OCI-LY3 (cell line): Measurements from ENCODE around the gene ADIPOR2.

Source experiments
- H2AFZ ChIP-seq: fragments of 200-600, 300-600 bp; shearing (Covaris generic); 2 replicates; pipeline ENCODE4 v1.6.0; 2014; ENCODE audit warnings: antibody characterized with exemption, low read depth, low read length
- H3K27ac ChIP-seq: fragments of 200-600, 300-600 bp; sonication (generic); 2 replicates; pipeline ENCODE4 v1.5.1; 2014; ENCODE audit warnings: mild to moderate bottlenecking, low read length, moderate library complexity, mixed read lengths
- H3K27me3 ChIP-seq: fragments of 200-600, 300-600 bp; sonication (generic); 2 replicates; pipeline ENCODE4 v1.6.1; 2014; ENCODE audit warnings: low read depth, low read length, mixed read lengths
- H3K36me3 ChIP-seq: fragments of 200-600, 300-600 bp; sonication (generic); replicated peaks from 2 replicates; pipeline ENCODE3; 2014; ENCODE audit warnings: low read depth, low read length, mixed read lengths
- H3K4me1 ChIP-seq: fragments of 300-600, 200-600 bp; sonication (generic); 2 replicates; pipeline ENCODE4 v1.6.1; 2014; ENCODE audit warnings: low read length, mixed read lengths
- H3K4me2 ChIP-seq: fragments of 200-600, 300-600 bp; sonication (generic); 2 replicates; pipeline ENCODE4 v1.6.1; 2014; ENCODE audit warnings: low read length, mixed read lengths
- H3K4me3 ChIP-seq: fragments of 300-600, 200-600 bp; sonication (generic); 2 replicates; pipeline ENCODE4 v1.5.1; 2014; ENCODE audit warnings: antibody characterized with exemption, mild to moderate bottlenecking, low read length, moderate library complexity
- H3K79me2 ChIP-seq: fragments of 300-600, 200-600 bp; shearing (Covaris generic); 2 replicates; pipeline ENCODE4 v1.6.1; 2014; ENCODE audit warnings: mild to moderate bottlenecking, low read length, mixed read lengths
- H3K9ac ChIP-seq: fragments of 300-600, 200-600 bp; shearing (Covaris generic); 2 replicates; pipeline ENCODE4 v1.6.0; 2014; ENCODE audit warnings: mild to moderate bottlenecking, low read length, moderate library complexity
- H3K9me3 ChIP-seq: fragments of 200-600, 300-600 bp; shearing (Covaris generic); 2 replicates; pipeline ENCODE4 v1.6.1; 2014; ENCODE audit warnings: low read length, mixed read lengths; ENCODE audit not compliant: insufficient read depth
- H4K20me1 ChIP-seq: fragments of 200-600, 300-600 bp; sonication (generic); 2 replicates; pipeline ENCODE4 v1.6.1; 2016; ENCODE audit warnings: low read length, mixed read lengths; ENCODE audit not compliant: insufficient read depth
- EZH2phosphoT487 ChIP-seq: fragments of 200-600 bp; shearing (Covaris generic); IDR thresholded peaks from 2 replicates; pipeline ENCODE4 v1.6.1; 2018; ENCODE audit warnings: antibody characterized with exemption, mixed run types, low read depth
- TF ChIP-seq, protein P1 (sequence below): fragments of 200-600, 300-600 bp; sonication (generic); IDR thresholded peaks from 2 replicates; pipeline ENCODE4 v1.5.1; 2014; ENCODE audit warnings: antibody characterized with exemption, low read length, low read depth

ADIPOR2 gene

DNA sequence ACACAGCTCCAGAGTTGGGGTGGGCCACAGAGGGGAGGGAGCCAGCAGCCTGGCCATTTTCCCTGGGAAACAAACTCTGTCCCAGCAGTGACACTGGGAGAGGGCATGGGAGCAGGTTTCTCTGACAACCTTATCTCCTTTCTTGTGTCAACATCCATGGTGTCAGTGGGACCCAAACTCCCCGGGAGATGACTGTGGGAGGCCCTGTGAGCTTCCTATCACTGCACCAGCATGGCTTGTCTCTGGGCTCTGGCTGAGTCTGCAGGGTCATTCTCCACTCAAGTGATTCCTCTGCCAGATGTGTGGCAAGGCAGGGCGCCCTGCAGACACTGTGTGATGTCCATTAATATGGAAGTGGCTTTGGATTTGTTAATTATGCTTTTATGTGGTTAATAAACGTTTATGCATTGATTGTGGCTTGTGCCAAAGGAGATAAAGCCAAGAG, 139.6 kb downstream of the ADIPOR2 start:
- TF ChIP-seq EZH2phosphoT487, result no peak
- TF ChIP-seq, protein P1, sequence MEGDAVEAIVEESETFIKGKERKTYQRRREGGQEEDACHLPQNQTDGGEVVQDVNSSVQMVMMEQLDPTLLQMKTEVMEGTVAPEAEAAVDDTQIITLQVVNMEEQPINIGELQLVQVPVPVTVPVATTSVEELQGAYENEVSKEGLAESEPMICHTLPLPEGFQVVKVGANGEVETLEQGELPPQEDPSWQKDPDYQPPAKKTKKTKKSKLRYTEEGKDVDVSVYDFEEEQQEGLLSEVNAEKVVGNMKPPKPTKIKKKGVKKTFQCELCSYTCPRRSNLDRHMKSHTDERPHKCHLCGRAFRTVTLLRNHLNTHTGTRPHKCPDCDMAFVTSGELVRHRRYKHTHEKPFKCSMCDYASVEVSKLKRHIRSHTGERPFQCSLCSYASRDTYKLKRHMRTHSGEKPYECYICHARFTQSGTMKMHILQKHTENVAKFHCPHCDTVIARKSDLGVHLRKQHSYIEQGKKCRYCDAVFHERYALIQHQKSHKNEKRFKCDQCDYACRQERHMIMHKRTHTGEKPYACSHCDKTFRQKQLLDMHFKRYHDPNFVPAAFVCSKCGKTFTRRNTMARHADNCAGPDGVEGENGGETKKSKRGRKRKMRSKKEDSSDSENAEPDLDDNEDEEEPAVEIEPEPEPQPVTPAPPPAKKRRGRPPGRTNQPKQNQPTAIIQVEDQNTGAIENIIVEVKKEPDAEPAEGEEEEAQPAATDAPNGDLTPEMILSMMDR, result no peak
- H3K4me1 ChIP-seq, result no peaks in the 10 kb centered on the region

DNA sequence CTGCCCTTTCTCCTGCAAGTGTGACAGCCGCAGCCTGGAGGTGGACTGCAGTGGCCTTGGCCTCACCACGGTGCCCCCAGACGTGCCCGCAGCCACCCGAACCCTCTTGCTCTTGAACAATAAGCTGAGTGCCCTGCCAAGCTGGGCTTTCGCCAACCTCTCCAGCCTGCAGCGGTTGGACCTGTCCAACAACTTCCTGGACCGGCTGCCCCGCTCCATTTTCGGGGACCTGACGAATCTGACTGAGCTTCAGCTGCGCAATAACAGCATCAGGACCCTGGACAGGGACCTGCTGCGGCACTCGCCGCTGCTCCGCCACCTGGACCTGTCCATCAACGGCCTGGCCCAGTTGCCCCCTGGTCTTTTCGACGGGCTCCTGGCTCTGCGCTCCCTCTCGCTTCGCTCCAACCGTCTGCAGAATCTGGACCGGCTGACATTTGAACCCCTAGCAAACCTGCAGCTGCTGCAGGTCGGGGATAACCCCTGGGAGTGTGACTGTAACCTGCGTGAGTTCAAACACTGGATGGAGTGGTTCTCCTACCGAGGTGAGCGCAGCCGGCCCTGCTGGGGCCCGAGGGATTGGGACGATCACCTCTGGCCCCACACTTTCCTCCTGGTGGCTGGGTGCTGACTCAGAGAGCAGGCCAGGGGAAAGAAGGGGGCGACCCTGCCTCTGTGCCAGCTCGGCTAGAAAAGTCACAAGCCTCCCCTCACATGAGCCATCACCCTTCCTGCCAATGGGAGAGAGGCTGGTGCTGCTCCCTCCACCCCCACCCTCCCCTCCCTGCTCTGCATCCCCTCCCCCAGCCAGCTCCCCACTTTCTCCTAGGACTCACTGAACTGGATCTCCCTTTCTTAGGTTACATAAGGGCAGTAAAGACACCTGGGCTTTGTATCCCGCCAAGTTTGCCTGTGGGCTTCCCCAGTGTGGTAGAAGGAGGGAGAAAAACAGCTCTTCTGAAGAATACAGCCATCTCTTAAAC, 140.4 kb downstream of the ADIPOR2 start:
- Histone ChIP-seq H3K79me2 (no peaks in the 10 kb centered on the region), H3K4me3 (no peak overlapping the region), H3K4me1 (no peaks in the 10 kb centered on the region), H3K4me2 (no peak overlapping the region), H4K20me1 (no peaks in the 10 kb centered on the region), H3K9me3 (no peaks in the 10 kb centered on the region), H3K36me3 (no peaks in the 10 kb centered on the region), H3K27ac (no peak overlapping the region), H3K9ac (no peak overlapping the region), H3K27me3 (peaks cover 5% of the 10 kb centered on the region; the same call in 1 of the 2 replicates), H2AFZ (no peak overlapping the region)
- no peak for TF ChIP-seq EZH2phosphoT487
- TF ChIP-seq, protein P1, result no peak

More for the DNA sequence above, 139.6 kb downstream of the ADIPOR2 start:
- Histone ChIP-seq H3K27me3 (peaks cover 5% of the 10 kb centered on the region; the same call in 1 of the 2 replicates), H3K79me2 (no peaks in the 10 kb centered on the region), H3K27ac (no peak overlapping the region), H3K36me3 (no peaks in the 10 kb centered on the region), H3K9ac (no peak overlapping the region), H2AFZ (no peak overlapping the region), H4K20me1 (no peaks in the 10 kb centered on the region), H3K4me3 (no peak overlapping the region), H3K9me3 (no peaks in the 10 kb centered on the region), H3K4me2 (no peak overlapping the region)

DNA sequence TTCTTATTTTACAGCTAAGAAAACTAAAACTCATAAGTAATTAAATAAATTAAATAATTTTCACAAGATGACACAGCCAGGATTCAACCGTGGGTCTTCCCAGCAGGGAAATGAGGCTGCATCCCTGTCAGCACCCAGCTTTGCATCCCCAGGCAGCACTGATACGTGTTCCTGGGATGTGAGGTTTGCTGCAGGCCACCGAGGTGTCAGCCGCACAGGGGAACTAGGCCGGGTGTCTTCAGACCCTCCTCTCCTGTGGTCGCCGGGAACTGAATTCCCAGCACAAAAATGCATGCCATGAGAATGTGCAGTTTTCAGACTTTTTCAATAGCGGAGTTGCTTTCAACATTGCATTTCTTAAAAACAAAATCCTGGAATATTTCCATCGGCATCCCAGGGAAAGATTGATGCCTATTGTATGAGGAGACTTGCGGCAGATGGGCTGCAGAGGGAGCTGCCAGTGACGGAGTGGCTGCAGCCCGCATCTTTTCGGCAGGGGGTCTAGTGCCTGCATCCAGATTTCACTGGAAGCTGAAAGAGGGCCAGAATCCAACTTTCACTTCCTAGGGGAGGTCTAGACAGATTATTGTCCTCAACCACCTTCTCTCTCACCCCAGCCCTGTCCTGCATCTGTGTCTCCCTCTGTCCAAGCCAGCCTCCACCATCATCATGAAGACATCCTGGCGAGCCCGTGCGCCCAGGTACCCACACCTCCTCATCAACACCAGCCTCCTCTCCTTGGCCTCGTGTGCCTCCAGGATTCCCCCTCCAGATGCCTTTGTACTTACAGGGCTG, 142.1 kb downstream of the ADIPOR2 start:
- Histone ChIP-seq H3K9ac (no peak overlapping the region), H3K4me2 (no peak overlapping the region), H3K79me2 (no peaks in the 10 kb centered on the region), H3K4me3 (no peak overlapping the region), H4K20me1 (no peaks in the 10 kb centered on the region), H3K4me1 (no peaks in the 10 kb centered on the region), H3K9me3 (no peaks in the 10 kb centered on the region), H2AFZ (no peak overlapping the region), H3K27ac (no peak overlapping the region), H3K27me3 (peaks cover 5% of the 10 kb centered on the region; the same call in 1 of the 2 replicates), H3K36me3 (no peaks in the 10 kb centered on the region)
- no peak for TF ChIP-seq EZH2phosphoT487
- TF ChIP-seq, protein P1, result no peak

DNA sequence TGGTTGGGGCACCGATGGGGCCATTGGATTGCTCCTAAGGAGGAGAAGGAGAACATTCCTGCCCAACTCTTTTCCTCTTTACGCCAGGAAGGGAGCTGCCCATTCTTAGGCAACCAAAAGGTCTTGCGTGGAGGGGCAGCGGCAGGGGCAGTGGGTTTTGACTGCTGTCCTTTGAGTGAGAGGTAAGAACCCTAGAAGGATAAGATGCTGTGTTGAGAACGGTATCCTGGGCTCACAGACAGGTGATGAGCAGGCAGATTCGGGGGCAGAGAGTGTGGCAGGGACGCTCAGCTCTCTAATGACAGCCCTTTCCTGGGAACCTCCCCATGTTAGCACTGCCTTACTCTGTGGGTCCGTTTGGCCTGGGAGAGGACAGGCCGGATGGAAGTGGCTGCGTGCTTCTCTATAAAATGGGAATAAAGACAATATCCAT, 142.7 kb downstream of the ADIPOR2 start:
- H3K4me3 ChIP-seq, result no peak overlapping the region
- H3K79me2 ChIP-seq, result no peaks in the 10 kb centered on the region
- no peak overlapping the region for H3K4me2 ChIP-seq
- TF ChIP-seq, protein P1, result no peak
- no peak for TF ChIP-seq EZH2phosphoT487
- H3K27me3 ChIP-seq, result peaks cover 5% of the 10 kb centered on the region; the same call in 1 of the 2 replicates
- H3K9ac ChIP-seq, result no peak overlapping the region
- H2AFZ ChIP-seq, result no peak overlapping the region
- H3K27ac ChIP-seq, result no peak overlapping the region
- H3K9me3 ChIP-seq, result no peaks in the 10 kb centered on the region
- no peaks in the 10 kb centered on the region for H3K4me1 ChIP-seq
- H4K20me1 ChIP-seq, result no peaks in the 10 kb centered on the region
- no peaks in the 10 kb centered on the region for H3K36me3 ChIP-seq
